ENCODE results near the gene GPR183.

GRCh38 chr13:99255271-99255670, 51.9 kb downstream of the GPR183 start:
- TF ChIP-seq POLR2AphosphoS5 (IDR thresholded peaks at IDR 0.05; ENCODE audit: borderline replicate concordance, low read depth, low read length) = no peak
- no peak for TF ChIP-seq FOXP2 (optimal IDR thresholded peaks at IDR 0.05; ENCODE audit: control extremely low read depth, extremely low read length, insufficient read depth)

Data from SK-N-MC (cell line).